Activated CD8-positive, alpha-beta memory T cell treated with anti-CD3 and anti-CD28 coated beads, Interleukin-2, amount 10 ng/mL, durations not matched to agents 7 days and 5 days (primary cell): Measurements from ENCODE around the gene SDCCAG8. TPM values are rescaled to one million over a fixed set of nuclear protein-coding genes. Genes with fewer than 3 reads are reported as not detected.

Experiments used
- microRNA-seq: library from miRNA; unstranded; fragments of <30 nt; microRNA quantifications from one replicate; pipeline ENCODE4 v1.2.0, GENCODE V29; 2022
- total RNA-seq, 2 experiments: library from RNA; stranded (reverse); gene quantifications; one replicate each; pipeline ENCODE4 v1.2.3, GENCODE V29; 2021

The SDCCAG8 gene
- total RNA-seq, 2 experiments from 2014 or later: 14.9 to 27.1 TPM

Small RNA genes lying within 50 kb of the gene (microRNA-seq; reads per million reads assigned to microRNA genes)
- 5.1 reads per million, percentile 13 among the genes with 10 or more reads in this experiment for gene MIR4677

Other genes starting within 250 kb of the SDCCAG8 start
- gene CEP170, start 760 bp upstream of the SDCCAG8 start, total RNA-seq: 10 to 100 TPM; 24.9 to 39.3 TPM